Measurements from ENCODE around the gene SMYD3. TPM values are rescaled to one million over a fixed set of nuclear protein-coding genes. Genes with fewer than 3 reads are reported as not detected.

Gene SMYD3
- total and polyA plus RNA-seq, 2 of the 4 experiments (the other 2 are of a cell fraction) = 26.5 to 37.6 TPM

DNA sequence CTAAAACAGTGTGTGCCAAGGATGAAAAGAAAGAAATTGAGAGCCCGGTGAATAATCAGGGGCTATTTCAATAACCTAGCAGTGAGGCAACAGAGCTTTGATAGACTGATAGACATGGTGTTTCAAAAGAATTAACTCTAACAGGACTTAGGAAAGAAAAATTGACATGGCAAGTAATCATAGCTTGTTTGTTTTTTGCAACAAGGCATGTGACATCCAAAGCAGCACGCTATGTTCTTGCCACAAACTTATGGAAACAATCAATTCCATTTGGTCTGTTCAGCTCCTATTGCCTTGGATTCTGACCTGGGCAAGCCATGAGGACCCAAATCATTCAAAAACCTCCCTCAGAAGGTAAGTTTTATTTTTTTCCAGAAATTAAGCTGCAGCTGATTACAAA is 608.5 kb downstream of the SMYD3 start:
- H3K27ac ChIP-seq (ENCODE audit: insufficient read depth, low read length) = no peak overlapping the region
- H2BK120ac ChIP-seq (ENCODE audit: low read depth, low read length) = no peak overlapping the region
- no peak overlapping the region for H3K23ac ChIP-seq (ENCODE audit: low read depth, low read length)
- TF ChIP-seq FOS (IDR thresholded peaks at IDR 0.05; ENCODE audit: low read depth, low read length) (no peak), MAZ (IDR thresholded peaks at IDR 0.05; ENCODE audit: borderline replicate concordance, low read depth, low read length) (no peak), CHD1 (IDR thresholded peaks at IDR 0.05; ENCODE audit: low read depth, low read length) (no peak), ELK1 (IDR thresholded peaks at IDR 0.05; ENCODE audit: borderline replicate concordance, low read depth, low read length) (no peak), CEBPB (IDR thresholded peaks at IDR 0.05; ENCODE audit: low read depth, low read length) (no peak), MAFK (IDR thresholded peaks at IDR 0.05; ENCODE audit: low read depth, low read length) (no peak), RAD21 (IDR thresholded peaks at IDR 0.05; ENCODE audit: low read length) (no peak), USF2 (IDR thresholded peaks at IDR 0.05; ENCODE audit: low read depth, low read length) (no peak)
- TF ChIP-seq, protein P1, sequence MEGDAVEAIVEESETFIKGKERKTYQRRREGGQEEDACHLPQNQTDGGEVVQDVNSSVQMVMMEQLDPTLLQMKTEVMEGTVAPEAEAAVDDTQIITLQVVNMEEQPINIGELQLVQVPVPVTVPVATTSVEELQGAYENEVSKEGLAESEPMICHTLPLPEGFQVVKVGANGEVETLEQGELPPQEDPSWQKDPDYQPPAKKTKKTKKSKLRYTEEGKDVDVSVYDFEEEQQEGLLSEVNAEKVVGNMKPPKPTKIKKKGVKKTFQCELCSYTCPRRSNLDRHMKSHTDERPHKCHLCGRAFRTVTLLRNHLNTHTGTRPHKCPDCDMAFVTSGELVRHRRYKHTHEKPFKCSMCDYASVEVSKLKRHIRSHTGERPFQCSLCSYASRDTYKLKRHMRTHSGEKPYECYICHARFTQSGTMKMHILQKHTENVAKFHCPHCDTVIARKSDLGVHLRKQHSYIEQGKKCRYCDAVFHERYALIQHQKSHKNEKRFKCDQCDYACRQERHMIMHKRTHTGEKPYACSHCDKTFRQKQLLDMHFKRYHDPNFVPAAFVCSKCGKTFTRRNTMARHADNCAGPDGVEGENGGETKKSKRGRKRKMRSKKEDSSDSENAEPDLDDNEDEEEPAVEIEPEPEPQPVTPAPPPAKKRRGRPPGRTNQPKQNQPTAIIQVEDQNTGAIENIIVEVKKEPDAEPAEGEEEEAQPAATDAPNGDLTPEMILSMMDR (conservative IDR thresholded peaks at IDR 0.05; ENCODE audit: low read depth, low read length) = no peak
- BruUV-seq (replicated peaks) = no TSS peak
- H3K9me1 ChIP-seq (ENCODE audit: insufficient read depth, low read length) = no peaks in the 10 kb centered on the region; the same call in 1 of the 2 replicates
- CTCF ChIA-PET = interaction anchor here (0.6 to 1.6 kb wide), 2 partner anchors 10 to 30 kb away, joined by 3 to 4 read pairs; no protein-coding TSS in a partner anchor
- intact Hi-C loops (cut with micrococcal nuclease) = no loop called here
- H2BK15ac ChIP-seq (ENCODE audit: low read depth, low read length) = no peak overlapping the region
- H3K4me1 ChIP-seq (ENCODE audit: control insufficient read depth, insufficient read depth, low read length) = peaks cover 14% of the 10 kb centered on the region
- H4K91ac ChIP-seq (ENCODE audit: insufficient read depth, low read depth, low read length) = no peak overlapping the region
- no peak for DNase-seq
- H4K8ac ChIP-seq (ENCODE audit: low read depth in 2 of 2, low read length in 2 of 2) = no peak overlapping the region
- H2AFZ ChIP-seq (replicated peaks; ENCODE audit: low read length, poor library complexity) = no peak overlapping the region
- no peak overlapping the region for H3K4me2 ChIP-seq (ENCODE audit: low read depth, low read length)
- no peak for ATAC-seq (ENCODE audit: low read depth)
- in situ Hi-C loops (cut with MboI; ENCODE audit: low sequenced_read_pairs) = no loop called here
- H3K18ac ChIP-seq (ENCODE audit: low read depth, low read length) = no peak overlapping the region
- dilution Hi-C loops (cut with HindIII; ENCODE audit: low sequenced_read_pairs, unreplicated experiment) = no loop called here
- no peaks in the 10 kb centered on the region for H3K27me3 ChIP-seq (ENCODE audit: control insufficient read depth, insufficient read depth, low read length)
- no peak overlapping the region for H3K4me3 ChIP-seq (ENCODE audit: insufficient read depth, low read depth, low read length)
- H2AK9ac ChIP-seq (replicated peaks; ENCODE audit: low read depth, low read length, poor library complexity) = no peak overlapping the region
- H3K4ac ChIP-seq (ENCODE audit: low read depth, low read length) = no peak overlapping the region
- H3K9ac ChIP-seq (ENCODE audit: low read depth, low read length) = no peak overlapping the region
- no peak overlapping the region for H3K56ac ChIP-seq (ENCODE audit: extremely low read depth, insufficient read depth, low read length)
- H4K5ac ChIP-seq (ENCODE audit: low read depth, low read length) = no peak overlapping the region
- no peak overlapping the region for H2BK20ac ChIP-seq (ENCODE audit: low read depth, low read length)
- 100% methylated on average over 1 of the region's 2 CpGs; no CpG with 5 or more reads in 1 of the 2 experiments for WGBS, 2 experiments (ENCODE audit: extremely low coverage in 2 of 2, insufficient read length in 1 of 2)
- no peak overlapping the region for H2AK5ac ChIP-seq (ENCODE audit: low read depth, low read length)
- no peaks in the 10 kb centered on the region for H4K20me1 ChIP-seq (ENCODE audit: insufficient read depth, low read length)
- no peak overlapping the region for H3K14ac ChIP-seq (replicated peaks; ENCODE audit: low read depth, low read length)
- H3K9me3 ChIP-seq (ENCODE audit: control insufficient read depth, insufficient read depth, low read length) = peaks cover 5% of the 10 kb centered on the region; the same call in 1 of the 2 replicates
- no peaks in the 10 kb centered on the region for H3K36me3 ChIP-seq (ENCODE audit: control insufficient read depth, insufficient read depth, low read length)
- H2BK5ac ChIP-seq (ENCODE audit: low read depth, low read length, poor library complexity, severe bottlenecking) = no peak overlapping the region
- H3K79me1 ChIP-seq (ENCODE audit: low read depth in 1 of 2, low read length in 2 of 2) = no peaks in the 10 kb centered on the region
- POLR2A ChIA-PET (ENCODE audit: unreplicated experiment) = no interaction called here
